NT2/D1 (cell line): ENCODE results near the gene AGR3.

ENCODE experiments used
- SUZ12 ChIP-seq: IDR thresholded peaks from 2 replicates; pipeline ENCODE4 v1.6.1; 2011; ENCODE audit not compliant: insufficient read length, insufficient read depth; ENCODE audit errors: extremely low read depth
- ZNF274 ChIP-seq: IDR thresholded peaks from 2 replicates; pipeline ENCODE4 v1.6.1; 2011; ENCODE audit warnings: mild to moderate bottlenecking, low read depth, low read length

DNA sequence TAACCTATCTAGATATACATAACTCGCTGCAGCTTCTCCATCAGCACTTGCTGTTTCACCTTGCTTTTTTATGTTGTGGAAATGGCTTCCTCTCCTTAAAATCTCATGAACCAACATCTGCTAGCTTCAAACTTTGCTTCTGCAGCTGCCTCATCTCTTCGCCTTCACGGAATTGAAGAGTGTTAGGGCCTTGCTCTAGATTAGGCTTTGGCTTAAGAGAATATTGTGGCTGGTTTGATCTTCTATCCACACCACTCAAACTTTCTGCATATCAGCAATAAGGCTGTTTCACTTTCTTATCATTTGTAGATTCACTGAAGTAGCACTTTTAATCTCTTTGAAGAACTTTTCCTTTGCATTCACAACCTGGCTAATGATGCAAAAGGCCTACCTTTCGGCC, 49.2 kb upstream of the AGR3 start:
- TF ChIP-seq ZNF274 = no peak
- no peak for TF ChIP-seq SUZ12
